Heart left ventricle (tissue), 16 donors: Measurements from ENCODE around the gene SHC3. TPM values are rescaled to one million over a fixed set of nuclear protein-coding genes. Genes with fewer than 3 reads are reported as not detected.
A peak's percentile ranks its signal among the peaks of the same experiment; 100 is the strongest.

ENCODE experiments used
- ATAC-seq, 4 donors: fragments of 200-7000 bp; cut with Tn5 transposase; one replicate each; pipeline ENCODE4 v1.9.1; 2020 to 2022; ENCODE audit warnings: moderate library complexity in 4 of 4, mild to moderate bottlenecking in 3 of 4, moderate number of reproducible peaks in 1 of 4
- DNase-seq, 5 donors: peaks; one replicate each; pipeline ENCODE4 v3.0.0-alpha.2; 2020
- H3K27ac ChIP-seq, 12 donors: fragments of 200-600 bp; sonication (generic) in 4 of 12; one replicate each; pipeline versions ENCODE4 v1.5.0 to v1.8.0; 2016 to 2022; ENCODE audit warnings: mild to moderate bottlenecking in 2 of 12
- H3K27me3 ChIP-seq, 9 donors: fragments of 200-600 bp; sonication (generic) in 2 of 9; one replicate each; pipeline versions ENCODE4 v1.5.1 to v1.8.0; 2016 to 2022; ENCODE audit warnings: mild to moderate bottlenecking in 3 of 9
- H3K36me3 ChIP-seq, 9 donors: fragments of 200-600 bp; sonication (generic) in 2 of 9; one replicate each; pipeline versions ENCODE4 v1.5.0 to v1.8.0; 2018 to 2022; ENCODE audit warnings: mild to moderate bottlenecking in 2 of 9
- H3K4me1 ChIP-seq, 12 donors: fragments of 200-600 bp; sonication (generic) in 4 of 12; one replicate each; pipeline versions ENCODE4 v1.5.0 to v1.8.0; 2016 to 2022; ENCODE audit warnings: mild to moderate bottlenecking in 3 of 12
- H3K4me3 ChIP-seq, 12 donors: fragments of 200-600 bp; sonication (generic) in 4 of 12; one replicate each; pipeline versions ENCODE4 v1.5.0 to v1.8.0; 2017 to 2022; ENCODE audit warnings: mild to moderate bottlenecking in 9 of 12, moderate library complexity in 4 of 12
- H3K9me3 ChIP-seq, 12 donors: fragments of 200-600 bp; sonication (generic) in 4 of 12; one replicate each; pipeline versions ENCODE4 v1.5.0 to v1.8.0; 2016 to 2022; ENCODE audit warnings: mild to moderate bottlenecking in 1 of 12
- POLR2A ChIP-seq, 2 donors: fragments of 450-650 bp; IDR thresholded peaks; one replicate each; pipeline ENCODE4 v1.6.1; 2017; ENCODE audit warnings: antibody characterized with exemption in 2 of 2, mild to moderate bottlenecking in 2 of 2, moderate library complexity in 2 of 2
- WGBS, 4 donors: extraction: QIAGEN DNeasy Blood & Tissue Kit in 2 of 4; methylation state at CpG; one replicate each; pipeline versions ENCODE4 v1.1.5 to v1.1.7; 2013 to 2018; 5-methylcytosine and 5-hydroxymethylcytosine counted together
- intact Hi-C, 10 donors: fragments of 100-400 bp; cut with DNase I; formaldehyde crosslinking; loops; one replicate each; pipeline versions ENCODE4 v1.11.1 to v1.14.2; 2022
- polyA plus RNA-seq, 2 donors: library from polyadenylated mRNA; stranded (reverse); fragments of 200-250 nt; gene quantifications; one replicate each; pipeline ENCODE4 v1.2.3, GENCODE V29; 2013
- total RNA-seq, 9 donors: library from RNA; depleted of rRNA in 2 of 9; stranded (reverse); fragments of >200 nt in 2 of 9; fragmentation: NEBNext Ultra II Directional in 3 of 9; extraction: Animal tissue kit (Norgen Biotek cat#: 25700) in 3 of 9; gene quantifications; one replicate each; pipeline versions ENCODE4 v1.1.0 to v1.2.4, GENCODE V29; 2016 to 2023
- TF ChIP-seq, protein P1 (sequence below), 12 donors: fragments of 200-600 bp; sonication (generic) in 4 of 12; IDR thresholded peaks; one replicate each; pipeline versions ENCODE4 v1.5.0 to v1.8.0; 2018 to 2022; ENCODE audit warnings: antibody characterized with exemption in 12 of 12, mild to moderate bottlenecking in 5 of 12
- donor health status: ischemic (EF 13 %, LVEDD 7.1; RV severe dilation, severe dysfunction).
- donor health status: healthy with polysubstance abuse.
- donor health status: DM: no; HTN: yes; CAD: no.
- donor health status: DM: no; HTN: no; CAD: no.
- donor health status: ischemic (EF 25% LVEDD 6.9; RV normal size, moderate dysfunction).
- donor health status: ischemic (EF 25% LVEDD 5.7; RV mildly dilated, moderate dysfunction).
- donor health status: healthy.
- donor health status: DM: yes; HTN: yes; CAD: no.
- donor health status: ischemic (EF 35%, LVEDD 5.7; RV mildly dilated, moderate dysfunction).
- donor health status: nonischemic (EF 11% LVEDD 7.7; RV severe dilation, severe dysfunction).
- donor health status: DM: yes; HTN: yes; CAD: no.
- donor health status: PGD.
- donor health status: ischemic (EF 29% LVEDD 5.4; RV normal size, mild dysfunction).
- donor health status: nonischemic (EF 23%, LVEDD 6.1; RV moderate dilation, normal function).

Gene SHC3
- total and polyA plus RNA-seq, 11 donors = 0.20 to 4.3 (median 0.52) TPM

GRCh38 chr9:88969646-88970373 is 208.8 kb downstream of the SHC3 start:
- peak in 1 of 5 donors; percentile 7 for DNase-seq
- Histone ChIP-seq H3K27ac (no peak overlapping the region), H3K9me3 (no peaks in the 10 kb centered on the region), H3K4me1 (peaks cover 0 to 4% (median 0%) of the 10 kb centered on the region in 12 donors), H3K27me3 (no peaks in the 10 kb centered on the region), H3K4me3 (no peak overlapping the region), H3K36me3 (no peaks in the 10 kb centered on the region)
- intact Hi-C loops = no loop called here
- TF ChIP-seq, protein P1, sequence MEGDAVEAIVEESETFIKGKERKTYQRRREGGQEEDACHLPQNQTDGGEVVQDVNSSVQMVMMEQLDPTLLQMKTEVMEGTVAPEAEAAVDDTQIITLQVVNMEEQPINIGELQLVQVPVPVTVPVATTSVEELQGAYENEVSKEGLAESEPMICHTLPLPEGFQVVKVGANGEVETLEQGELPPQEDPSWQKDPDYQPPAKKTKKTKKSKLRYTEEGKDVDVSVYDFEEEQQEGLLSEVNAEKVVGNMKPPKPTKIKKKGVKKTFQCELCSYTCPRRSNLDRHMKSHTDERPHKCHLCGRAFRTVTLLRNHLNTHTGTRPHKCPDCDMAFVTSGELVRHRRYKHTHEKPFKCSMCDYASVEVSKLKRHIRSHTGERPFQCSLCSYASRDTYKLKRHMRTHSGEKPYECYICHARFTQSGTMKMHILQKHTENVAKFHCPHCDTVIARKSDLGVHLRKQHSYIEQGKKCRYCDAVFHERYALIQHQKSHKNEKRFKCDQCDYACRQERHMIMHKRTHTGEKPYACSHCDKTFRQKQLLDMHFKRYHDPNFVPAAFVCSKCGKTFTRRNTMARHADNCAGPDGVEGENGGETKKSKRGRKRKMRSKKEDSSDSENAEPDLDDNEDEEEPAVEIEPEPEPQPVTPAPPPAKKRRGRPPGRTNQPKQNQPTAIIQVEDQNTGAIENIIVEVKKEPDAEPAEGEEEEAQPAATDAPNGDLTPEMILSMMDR (IDR thresholded peaks at IDR 0.05) = no peak
- no peak for TF ChIP-seq POLR2A (IDR thresholded peaks at IDR 0.05)
- ATAC-seq = no peak
- WGBS, 4 donors = 73 to 81% (median 78%) methylated on average over 8 of the region's 8 CpGs

GRCh38 chr9:88968799-88969198 is 209.8 kb downstream of the SHC3 start:
- intact Hi-C loops = no loop called here
- TF ChIP-seq, protein P1 (IDR thresholded peaks at IDR 0.05) = no peak
- no peak for TF ChIP-seq POLR2A (IDR thresholded peaks at IDR 0.05)
- Histone ChIP-seq H3K27me3 (no peaks in the 10 kb centered on the region), H3K27ac (no peak overlapping the region), H3K4me3 (no peak overlapping the region), H3K4me1 (peaks cover 0 to 4% (median 0%) of the 10 kb centered on the region in 12 donors), H3K36me3 (no peaks in the 10 kb centered on the region), H3K9me3 (no peaks in the 10 kb centered on the region)
- DNase-seq = no peak
- 83 to 95% (median 88%) methylated on average over 4 of the region's 4 CpGs for WGBS, 4 donors
- no peak for ATAC-seq

GRCh38 chr9:88966894-88967676 is 211.5 kb downstream of the SHC3 start:
- WGBS, 4 donors = 83 to 97% (median 86%) methylated on average over 9 to 10 of the region's 10 CpGs
- no peak for DNase-seq
- TF ChIP-seq, protein P1 (IDR thresholded peaks at IDR 0.05) = no peak
- TF ChIP-seq POLR2A (IDR thresholded peaks at IDR 0.05) = no peak
- Histone ChIP-seq H3K36me3 (no peaks in the 10 kb centered on the region), H3K27me3 (no peaks in the 10 kb centered on the region), H3K4me1 (peaks cover 0 to 4% (median 0%) of the 10 kb centered on the region in 12 donors), H3K27ac (no peak overlapping the region), H3K4me3 (no peak overlapping the region), H3K9me3 (no peaks in the 10 kb centered on the region)
- intact Hi-C loops = no loop called here
- no peak for ATAC-seq

GRCh38 chr9:88965473-88965872 is 213.1 kb downstream of the SHC3 start:
- no peaks in the 10 kb centered on the region for H3K36me3 ChIP-seq
- intact Hi-C loops = no loop called here
- peaks cover 0 to 6% (median 0%) of the 10 kb centered on the region in 9 donors for H3K27me3 ChIP-seq
- DNase-seq (peak in 2 of 5 donors; percentile 47 to 60), ATAC-seq (peak; percentile 72 to 91 (median 82))
- H3K4me3 ChIP-seq = no peak overlapping the region
- 55 to 66% (median 60%) methylated on average over 8 of the region's 8 CpGs for WGBS, 4 donors
- no peaks in the 10 kb centered on the region for H3K9me3 ChIP-seq
- H3K4me1 ChIP-seq = peaks cover 0 to 4% (median 0%) of the 10 kb centered on the region in 12 donors
- no peak overlapping the region for H3K27ac ChIP-seq
- TF ChIP-seq, protein P1 (IDR thresholded peaks at IDR 0.05) = no peak
- no peak for TF ChIP-seq POLR2A (IDR thresholded peaks at IDR 0.05)
